K562 (cell line): ENCODE measurements around the gene ZNF814.

Source experiments
- PHF8 ChIP-seq: fragments of 200-600 bp; sonication (generic); IDR thresholded peaks from 2 replicates; pipeline ENCODE4 v1.6.1; 2012; ENCODE audit warnings: mixed run types, mild to moderate bottlenecking, inconsistent platforms, low read length, moderate library complexity, borderline replicate concordance
- TF ChIP-seq, protein P1 (sequence below), 2 experiments: IDR thresholded peaks; 2 replicates each; pipeline ENCODE4 v1.6.1; 2011; ENCODE audit warnings: borderline replicate concordance in 1 of 2, control low read depth in 1 of 2, low read depth in 1 of 2, low read length in 1 of 2, mild to moderate bottlenecking in 1 of 2, mixed read lengths in 1 of 2, moderate library complexity in 1 of 2; ENCODE audit not compliant: insufficient read depth in 1 of 2, insufficient read length in 1 of 2, poor library complexity in 1 of 2, severe bottlenecking in 1 of 2; ENCODE audit errors: extremely low read depth in 1 of 2

DNA sequence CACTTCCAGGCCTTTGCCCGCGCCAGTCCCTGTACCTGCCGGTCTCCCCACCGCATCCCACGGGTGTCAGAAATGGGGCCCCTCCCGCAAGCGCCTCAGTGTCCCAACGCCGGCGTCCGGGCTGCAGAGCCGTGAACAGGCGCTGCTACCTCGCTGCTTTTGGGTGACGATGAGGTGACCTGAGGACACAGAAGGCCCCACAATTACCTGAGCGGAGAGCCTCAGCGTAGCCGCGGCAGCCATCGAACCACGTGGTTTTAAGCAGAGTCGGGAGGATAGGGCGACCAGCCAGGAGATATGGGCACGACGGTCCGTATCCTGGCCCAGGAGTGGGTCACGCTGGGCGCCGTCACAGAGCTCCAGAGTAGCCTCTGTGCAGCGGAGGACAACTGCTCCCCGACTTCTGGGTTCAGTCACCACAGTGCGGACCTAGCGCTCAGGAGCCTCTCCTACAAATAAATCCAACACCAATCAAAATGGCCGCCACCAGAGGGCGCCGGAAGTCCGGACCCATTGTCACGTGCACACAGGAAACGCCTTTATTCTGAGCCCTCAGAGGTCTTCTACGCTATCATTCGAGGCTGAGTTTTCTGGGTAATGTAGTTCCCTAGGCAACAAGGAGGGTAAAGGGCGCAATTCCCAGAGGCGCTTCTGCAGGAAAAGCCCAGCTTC lies at the start of gene ZNF814:
- TF ChIP-seq, protein P1, sequence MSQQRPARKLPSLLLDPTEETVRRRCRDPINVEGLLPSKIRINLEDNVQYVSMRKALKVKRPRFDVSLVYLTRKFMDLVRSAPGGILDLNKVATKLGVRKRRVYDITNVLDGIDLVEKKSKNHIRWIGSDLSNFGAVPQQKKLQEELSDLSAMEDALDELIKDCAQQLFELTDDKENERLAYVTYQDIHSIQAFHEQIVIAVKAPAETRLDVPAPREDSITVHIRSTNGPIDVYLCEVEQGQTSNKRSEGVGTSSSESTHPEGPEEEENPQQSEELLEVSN (IDR thresholded peaks at IDR 0.05; ENCODE audit: borderline replicate concordance in 1 of 2, extremely low read depth in 1 of 2, insufficient read depth in 1 of 2, insufficient read length in 1 of 2, low read depth in 1 of 2, low read length in 1 of 2, poor library complexity in 1 of 2, severe bottlenecking in 1 of 2) = no peak
- TF ChIP-seq PHF8 = no peak
